Measurements from ENCODE around the gene DNAH2. TPM values are rescaled to one million over a fixed set of nuclear protein-coding genes. Genes with fewer than 3 reads are reported as not detected.

The DNAH2 gene
- total RNA-seq, 1 donor from 2014 or later: 0.26 TPM

- no peak for TF ChIP-seq CTCF (IDR thresholded peaks at IDR 0.05; ENCODE audit: insufficient read depth, low read length, severe bottlenecking)
- H3K4me3 ChIP-seq (ENCODE audit: low read depth, low read length): no peak overlapping the region
- FAIRE-seq (peak; percentile 85), DNase-seq (ENCODE audit: low read depth) (peak; percentile 84)
- H3K27me3 ChIP-seq (ENCODE audit: control insufficient read depth, insufficient read depth, low read length): no peaks in the 10 kb centered on the region
- H3K36me3 ChIP-seq (ENCODE audit: control insufficient read depth, insufficient read depth, low read length): no peaks in the 10 kb centered on the region
Measured at GRCh38 chr17:7755095-7755890, 37.7 kb downstream of the DNAH2 start.

- H3K36me3 ChIP-seq (ENCODE audit: control insufficient read depth, insufficient read depth, low read length): no peaks in the 10 kb centered on the region
- DNase-seq (ENCODE audit: low read depth) (no peak), FAIRE-seq (no peak)
- no peak overlapping the region for H3K4me3 ChIP-seq (ENCODE audit: low read depth, low read length)
- TF ChIP-seq CTCF (IDR thresholded peaks at IDR 0.05; ENCODE audit: insufficient read depth, low read length, severe bottlenecking): no peak
- no peaks in the 10 kb centered on the region for H3K27me3 ChIP-seq (ENCODE audit: control insufficient read depth, insufficient read depth, low read length)
Measured at GRCh38 chr17:7756968-7757367, 39.4 kb downstream of the DNAH2 start.

- TF ChIP-seq CTCF (IDR thresholded peaks at IDR 0.05; ENCODE audit: insufficient read depth, low read length, severe bottlenecking): no peak
- H3K4me3 ChIP-seq (ENCODE audit: low read depth, low read length): no peak overlapping the region
- H3K36me3 ChIP-seq (ENCODE audit: control insufficient read depth, insufficient read depth, low read length): no peaks in the 10 kb centered on the region
- FAIRE-seq (no peak), DNase-seq (ENCODE audit: low read depth) (no peak)
- H3K27me3 ChIP-seq (ENCODE audit: control insufficient read depth, insufficient read depth, low read length): no peaks in the 10 kb centered on the region
Measured at GRCh38 chr17:7763919-7764318, 46.4 kb downstream of the DNAH2 start.

- FAIRE-seq (no peak), DNase-seq (ENCODE audit: low read depth) (no peak)
- no peak for TF ChIP-seq CTCF (IDR thresholded peaks at IDR 0.05; ENCODE audit: insufficient read depth, low read length, severe bottlenecking)
- Histone ChIP-seq H3K36me3 (ENCODE audit: control insufficient read depth, insufficient read depth, low read length) (no peaks in the 10 kb centered on the region), H3K27me3 (ENCODE audit: control insufficient read depth, insufficient read depth, low read length) (no peaks in the 10 kb centered on the region), H3K4me3 (ENCODE audit: low read depth, low read length) (no peak overlapping the region)
Measured at GRCh38 chr17:7767004-7767403, 49.5 kb downstream of the DNAH2 start.

GRCh38 chr17:7767405-7768021, 50.0 kb downstream of the DNAH2 start:
- no peak for FAIRE-seq
- H3K27me3 ChIP-seq (ENCODE audit: control insufficient read depth, insufficient read depth, low read length): no peaks in the 10 kb centered on the region
- no peak for TF ChIP-seq CTCF (IDR thresholded peaks at IDR 0.05; ENCODE audit: insufficient read depth, low read length, severe bottlenecking)
- H3K4me3 ChIP-seq (ENCODE audit: low read depth, low read length): no peak overlapping the region
- DNase-seq (ENCODE audit: low read depth): peak; percentile 70
- H3K36me3 ChIP-seq (ENCODE audit: control insufficient read depth, insufficient read depth, low read length): no peaks in the 10 kb centered on the region
